GM13977 (cell line): Measurements from ENCODE around the gene PTPN21.

ENCODE experiments used
- DNase-seq: peaks from one replicate; pipeline ENCODE4 v3.0.0; 2012; ENCODE audit warnings: low spot score
- CTCF ChIP-seq: IDR thresholded peaks from 2 replicates; pipeline ENCODE4 v1.5.1; 2012; ENCODE audit warnings: mild to moderate bottlenecking, control low read depth; ENCODE audit not compliant: insufficient read depth; ENCODE audit errors: extremely low read depth, missing control alignments
- in situ Hi-C: fragments of 300-500 bp; cut with MboI; formaldehyde crosslinking; loops from one replicate; pipeline ENCODE4 v1.12.0; 2022; ENCODE audit warnings: low sequenced_read_pairs, low pct_unique_long_range_greater_than_20kb, mixed read lengths, inconsistent platforms; ENCODE audit not compliant: unreplicated experiment

PTPN21 gene

GRCh38 chr14:88479574-88479987 lies 75.2 kb downstream of the PTPN21 start:
- in situ Hi-C loops = loop anchor here (25.0 kb wide), 1 partner anchor 408 kb away; no protein-coding TSS in a partner anchor
- TF ChIP-seq CTCF = no peak
- no peak for DNase-seq

GRCh38 chr14:88478931-88479330 lies 75.9 kb downstream of the PTPN21 start:
- DNase-seq = no peak

GRCh38 chr14:88477513-88478250 lies 77.1 kb downstream of the PTPN21 start:
- DNase-seq = no peak
- TF ChIP-seq CTCF = no peak
- in situ Hi-C loops = loop anchor here (25.0 kb wide), 1 partner anchor 410 kb away; no protein-coding TSS in a partner anchor

More at GRCh38 chr14:88478931-88479330, 75.9 kb downstream of the PTPN21 start:
- no peak for TF ChIP-seq CTCF
- in situ Hi-C loops = loop anchor here (25.0 kb wide), 1 partner anchor 408 kb away; no protein-coding TSS in a partner anchor

GRCh38 chr14:88476825-88477224 lies 78.0 kb downstream of the PTPN21 start:
- no peak for TF ChIP-seq CTCF
- DNase-seq = no peak
- in situ Hi-C loops = loop anchor here (25.0 kb wide), 1 partner anchor 410 kb away; no protein-coding TSS in a partner anchor

GRCh38 chr14:88476214-88476774 lies 78.5 kb downstream of the PTPN21 start:
- in situ Hi-C loops = loop anchor here (25.0 kb wide), 1 partner anchor 411 kb away; no protein-coding TSS in a partner anchor
- TF ChIP-seq CTCF = no peak
- no peak for DNase-seq

- TF ChIP-seq CTCF = no peak
- in situ Hi-C loops = no loop called here
- no peak for DNase-seq
Measured at GRCh38 chr14:88473791-88474190, 81.0 kb downstream of the PTPN21 start.
